AG04450 (cell line): ENCODE measurements around the gene CEP104. TPM values are rescaled to one million over a fixed set of nuclear protein-coding genes. Genes with fewer than 3 reads are reported as not detected.

ENCODE experiments used
- CTCF ChIA-PET: fragments of 300-600, 350-600 bp; formaldehyde crosslinking; extraction: SDS; loops from one replicate; lab custom pipeline; 2022; ENCODE audit warnings: antibody characterized with exemption, inconsistent platforms; lab: Charles Lee
- POLR2A ChIA-PET: fragments of 350-600 bp; formaldehyde crosslinking; extraction: SDS; loops from one replicate; lab custom pipeline; 2021; ENCODE audit warnings: antibody characterized with exemption, inconsistent platforms; lab: Yijun Ruan, JAX
- DNase-seq: peaks from one replicate; pipeline ENCODE4 v3.0.0-alpha.2; 2011; ENCODE audit warnings: low read depth, low spot score
- H3K27ac ChIP-seq: one replicate; pipeline ENCODE4 v1.5.1; 2012; ENCODE audit warnings: low read depth, low read length, control low read depth
- H3K27me3 ChIP-seq: one replicate; pipeline ENCODE4 v1.6.0; 2012; ENCODE audit warnings: low read length; ENCODE audit not compliant: control insufficient read depth, insufficient read depth
- H3K4me3 ChIP-seq: 2 replicates; pipeline ENCODE4 v1.5.1; 2011; ENCODE audit warnings: mild to moderate bottlenecking, low read depth, low read length, control low read depth
- H3K9me3 ChIP-seq: 2 replicates; pipeline ENCODE4 v1.5.1; 2012; ENCODE audit warnings: low read length; ENCODE audit not compliant: control insufficient read depth, insufficient read depth
- CTCF ChIP-seq: IDR thresholded peaks from 2 replicates; pipeline ENCODE4 v1.5.1; 2011; ENCODE audit warnings: low read depth, low read length, control low read depth, inconsistent platforms
- polyA plus RNA-seq: library from polyadenylated mRNA; depleted of rRNA; stranded (reverse); fragments of >200 nt; gene quantifications from 2 replicates; pipeline ENCODE4 v1.2.3, GENCODE V29; 2011

The CEP104 gene
- polyA plus RNA-seq, 1 experiment = 38.4 TPM

DNA sequence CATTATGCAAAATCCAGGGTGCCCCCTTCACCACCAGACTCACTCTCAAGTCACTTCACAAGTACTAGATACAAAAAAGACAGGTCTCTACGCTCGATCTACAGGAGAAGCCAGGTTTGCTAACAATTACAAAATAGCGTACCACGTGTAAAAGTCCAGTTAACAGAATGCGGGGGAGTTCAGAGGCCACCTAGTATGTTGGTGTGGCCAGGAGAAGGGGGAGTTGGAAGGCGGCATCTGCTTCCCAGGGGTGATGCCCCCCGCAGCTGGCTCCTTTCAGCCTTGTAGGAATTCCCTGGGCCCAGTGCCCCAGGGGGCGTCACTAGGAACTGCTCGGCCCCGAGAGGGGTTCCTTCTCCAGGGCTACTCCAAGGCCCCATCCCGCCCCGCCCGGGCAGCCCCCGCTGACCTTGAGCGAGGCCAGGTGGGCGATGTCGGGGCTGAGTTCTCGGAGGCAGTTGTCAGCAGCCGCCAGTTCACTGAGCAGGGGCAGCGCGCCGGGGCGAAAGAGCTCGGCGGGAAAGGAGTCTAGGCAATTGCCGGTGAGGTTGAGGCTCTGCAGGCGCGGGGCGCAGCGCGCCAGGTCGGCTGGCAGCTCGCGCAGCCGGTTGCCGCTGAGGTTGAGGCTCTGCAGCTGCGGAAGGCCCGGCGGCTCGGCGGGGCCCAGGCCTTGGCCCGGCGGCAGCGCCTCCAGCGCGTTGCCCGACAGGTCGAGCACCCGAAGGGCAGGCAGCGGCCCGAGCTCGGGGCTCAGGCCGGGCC, 61.4 kb downstream of the CEP104 start:
- H3K9me3 ChIP-seq = no peaks in the 10 kb centered on the region
- H3K4me3 ChIP-seq = peak overlapping the region; percentile 87
- H3K27ac ChIP-seq = no peak overlapping the region
- DNase-seq = no peak
- POLR2A ChIA-PET = interaction anchor here (0.6 to 1.3 kb wide), 3 partner anchors 20 to 71 kb away, joined by 3 read pairs; no protein-coding TSS in a partner anchor
- CTCF ChIA-PET = interaction anchor here (1.2 to 1.5 kb wide), 3 partner anchors 71 to 343 kb away, joined by 3 to 5 read pairs (median 4); no protein-coding TSS in a partner anchor
- H3K27me3 ChIP-seq = no peaks in the 10 kb centered on the region
- TF ChIP-seq CTCF = no peak

GRCh38 chr1:3790952-3791351, 66.1 kb downstream of the CEP104 start:
- Histone ChIP-seq H3K4me3 (no peak overlapping the region), H3K9me3 (no peaks in the 10 kb centered on the region), H3K27me3 (no peaks in the 10 kb centered on the region), H3K27ac (no peak overlapping the region)
- POLR2A ChIA-PET = no interaction called here
- no peak for TF ChIP-seq CTCF
- no peak for DNase-seq
- CTCF ChIA-PET = no interaction called here

GRCh38 chr1:3790500-3790923, 66.5 kb downstream of the CEP104 start:
- ChIA-PET CTCF (no interaction called here), POLR2A (no interaction called here)
- no peak for TF ChIP-seq CTCF
- H3K27ac ChIP-seq = no peak overlapping the region
- no peaks in the 10 kb centered on the region for H3K27me3 ChIP-seq
- no peaks in the 10 kb centered on the region for H3K9me3 ChIP-seq
- DNase-seq = no peak
- H3K4me3 ChIP-seq = no peak overlapping the region

DNA sequence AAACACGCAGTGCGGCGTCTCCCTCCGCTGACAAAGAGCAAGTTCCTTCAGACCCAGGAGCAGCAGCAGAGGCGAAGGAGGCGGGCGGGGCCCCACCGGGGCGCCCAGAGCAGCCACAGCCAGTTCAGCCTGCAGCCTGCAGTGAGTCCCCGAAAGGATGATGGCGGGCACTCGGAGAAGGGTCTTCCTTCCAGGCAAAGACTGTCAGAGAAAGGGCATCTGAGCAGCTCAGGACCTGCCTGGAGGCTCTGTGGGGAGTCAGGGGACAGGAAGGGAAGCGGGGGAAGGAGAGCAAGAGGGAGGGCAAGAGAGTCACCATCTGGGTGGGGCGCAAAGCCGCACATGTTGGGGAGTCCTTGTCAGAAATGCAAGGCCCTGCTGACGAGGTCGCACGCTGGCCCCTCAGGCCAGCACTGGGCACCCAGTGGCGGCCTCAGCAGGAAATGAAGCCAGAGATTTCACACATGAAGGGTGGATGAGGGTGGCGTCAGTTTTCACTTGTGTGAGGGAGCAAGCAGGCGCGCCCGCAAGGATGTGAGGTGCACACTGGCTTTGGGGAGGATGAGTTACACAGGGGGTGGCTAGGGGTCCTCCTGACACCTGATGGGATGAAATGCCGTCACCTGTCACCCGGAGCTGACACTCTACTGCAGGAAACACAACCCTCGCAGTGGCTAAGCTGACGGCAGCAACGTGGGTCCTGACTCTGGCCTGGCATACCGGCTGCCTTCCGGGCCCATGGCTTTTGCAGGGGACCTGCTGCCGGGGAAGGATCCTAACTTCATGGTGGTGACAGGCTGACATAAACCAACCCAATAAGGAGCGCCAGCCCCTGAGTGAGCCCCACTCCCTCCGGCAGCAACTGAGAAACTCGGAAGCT, 67.3 kb downstream of the CEP104 start:
- H3K4me3 ChIP-seq = no peak overlapping the region
- H3K27ac ChIP-seq = no peak overlapping the region
- no peak for DNase-seq
- CTCF ChIA-PET = no interaction called here
- H3K27me3 ChIP-seq = no peaks in the 10 kb centered on the region
- POLR2A ChIA-PET = no interaction called here
- H3K9me3 ChIP-seq = no peaks in the 10 kb centered on the region; the same call in 1 of the 2 replicates
- TF ChIP-seq CTCF = no peak
